Activated B cell treated with CpG ODN at 0.5 μM for 24 hours (primary cell): ENCODE results near the gene PLK1. TPM values are rescaled to one million over a fixed set of nuclear protein-coding genes. Genes with fewer than 3 reads are reported as not detected.
"Not testable (repeated sequence)": the region's sequence is repeated elsewhere in the genome, so short reads cannot be mapped to it uniquely, and the experiment has no call there.

Experiments used
- ATAC-seq: fragments of 200-7000 bp; cut with Tn5 transposase; one replicate; pipeline ENCODE4 v1.10.0; 2021; ENCODE audit warnings: low read depth, mild to moderate bottlenecking, moderate library complexity
- CTCF ChIA-PET: fragments of 350-600 bp; sonication (Branson Sonifier 250); formaldehyde crosslinking; loops from one replicate; lab custom pipeline; 2021; ENCODE audit warnings: antibody characterized with exemption; lab: Charles Lee
- POLR2A ChIA-PET: fragments of 350-600 bp; sonication (Branson Sonifier 250); formaldehyde crosslinking; loops from one replicate; lab custom pipeline; 2021; ENCODE audit warnings: antibody characterized with exemption; lab: Charles Lee
- DNase-seq: peaks from one replicate; pipeline ENCODE4 v3.0.0; 2022
- H3K27ac Mint-ChIP-seq: one replicate; pipeline ENCODE4 v1.8.0; 2020; ENCODE audit warnings: mixed read lengths
- H3K27me3 Mint-ChIP-seq: one replicate; pipeline ENCODE4 v1.8.0; 2021; ENCODE audit warnings: mixed read lengths
- H3K36me3 Mint-ChIP-seq: one replicate; pipeline ENCODE4 v1.8.0; 2021; ENCODE audit warnings: low read depth, mixed read lengths
- H3K4me1 Mint-ChIP-seq: one replicate; pipeline ENCODE4 v1.8.0; 2021; ENCODE audit warnings: mixed read lengths
- H3K4me3 Mint-ChIP-seq: one replicate; pipeline ENCODE4 v1.8.0; 2020; ENCODE audit warnings: mild to moderate bottlenecking, mixed read lengths
- H3K9me3 Mint-ChIP-seq: one replicate; pipeline ENCODE4 v1.8.0; 2020; ENCODE audit warnings: mixed read lengths
- CTCF ChIP-seq: fragments of 200-600 bp; IDR thresholded peaks from one replicate; pipeline ENCODE4 v1.8.0; 2022; ENCODE audit warnings: antibody characterized with exemption, mild to moderate bottlenecking
- intact Hi-C: fragments of 100-400 bp; cut with micrococcal nuclease; formaldehyde crosslinking; loops from one replicate; pipeline ENCODE4 v1.15.1; 2024
- total RNA-seq: library from RNA; stranded (reverse); gene quantifications from 2 replicates; pipeline ENCODE4 v1.2.3, GENCODE V29; 2022

PLK1 gene
- total RNA-seq, 1 donor from 2014 or later: 3.9 TPM

- DNase-seq (no peak), ATAC-seq (no peak)
- ChIA-PET POLR2A (no interaction called here), CTCF (no interaction called here)
- TF ChIP-seq CTCF: no peak
- peaks cover 49% of the 10 kb centered on the region for H3K27me3 Mint-ChIP-seq
- intact Hi-C loops: no loop called here
- H3K4me1 Mint-ChIP-seq: no peaks in the 10 kb centered on the region
- no peak within 1 kb of the TSS for H3K27ac Mint-ChIP-seq
- H3K36me3 Mint-ChIP-seq: no peaks in the 10 kb centered on the region
- H3K4me3 Mint-ChIP-seq: no peak within 1 kb of the TSS
- H3K9me3 Mint-ChIP-seq: peaks cover 7% of the 10 kb centered on the region
Measured at GRCh38 chr16:23712976-23713375, 34.3 kb downstream of the PLK1 start, which contains the start of gene ERN2. TSS of gene ERN2 (minus strand) at chr16:23713222. CDS start at chr16:23713187, 35 bp downstream.

- H3K4me3 Mint-ChIP-seq: no peak overlapping the region
- intact Hi-C loops: no loop called here
- H3K9me3 Mint-ChIP-seq: no peaks in the 10 kb centered on the region
- CTCF ChIA-PET: no interaction called here
- no peak overlapping the region for H3K27ac Mint-ChIP-seq
- DNase-seq (no peak), ATAC-seq (no peak)
- peaks cover 48% of the 10 kb centered on the region for H3K27me3 Mint-ChIP-seq
- POLR2A ChIA-PET: no interaction called here
- H3K4me1 Mint-ChIP-seq: no peaks in the 10 kb centered on the region
- TF ChIP-seq CTCF: no peak
- no peaks in the 10 kb centered on the region for H3K36me3 Mint-ChIP-seq
Measured at GRCh38 chr16:23716484-23716883, 37.8 kb downstream of the PLK1 start.

GRCh38 chr16:23722613-23723240, 44.0 kb downstream of the PLK1 start:
- H3K4me1 Mint-ChIP-seq, H3K36me3 Mint-ChIP-seq, DNase-seq, H3K4me3 Mint-ChIP-seq, H3K9me3 Mint-ChIP-seq, CTCF ChIA-PET, H3K27ac Mint-ChIP-seq, ATAC-seq: not testable (repeated sequence)
- POLR2A ChIA-PET: interaction anchor here (0.5 kb wide), 1 partner anchor 15 kb away, joined by 11 read pairs; no protein-coding TSS in a partner anchor
- intact Hi-C loops: loop anchor here (10.0 kb wide), 1 partner anchor 78 kb away; the partner anchor contains the start of genes DCTN5 and PALB2
- H3K27me3 Mint-ChIP-seq: peaks cover 20% of the 10 kb centered on the region

- DNase-seq (no peak), ATAC-seq (no peak)
- peaks cover 7% of the 10 kb centered on the region for H3K9me3 Mint-ChIP-seq
- no peak overlapping the region for H3K27ac Mint-ChIP-seq
- peaks cover 2% of the 10 kb centered on the region for H3K4me1 Mint-ChIP-seq
- ChIA-PET POLR2A (no interaction called here), CTCF (interaction anchor here (1.1 kb wide), 1 partner anchor 12 kb away, joined by 3 read pairs; no protein-coding TSS in a partner anchor)
- H3K27me3 Mint-ChIP-seq: peaks cover 17% of the 10 kb centered on the region
- intact Hi-C loops: loop anchor here (10.0 kb wide), 1 partner anchor 79 kb away; the partner anchor contains the start of genes DCTN5 and PALB2
- H3K36me3 Mint-ChIP-seq: no peaks in the 10 kb centered on the region
- no peak overlapping the region for H3K4me3 Mint-ChIP-seq
- no peak for TF ChIP-seq CTCF
Measured at GRCh38 chr16:23724096-23724784, 45.6 kb downstream of the PLK1 start.

GRCh38 chr16:23724785-23725131, 46.1 kb downstream of the PLK1 start:
- no peak for DNase-seq
- Mint-ChIP-seq H3K4me1 (peaks cover 2% of the 10 kb centered on the region), H3K27me3 (peaks cover 19% of the 10 kb centered on the region), H3K36me3 (no peaks in the 10 kb centered on the region), H3K27ac (no peak overlapping the region), H3K9me3 (peaks cover 7% of the 10 kb centered on the region), H3K4me3 (no peak overlapping the region)
- no peak for ATAC-seq
- TF ChIP-seq CTCF: no peak
- ChIA-PET POLR2A (no interaction called here), CTCF (interaction anchor here (0.7 to 1.1 kb wide), 2 partner anchors 11 to 73 kb away, joined by 3 read pairs; no protein-coding TSS in a partner anchor)
- intact Hi-C loops: loop anchor here (10.0 kb wide), 1 partner anchor 80 kb away; the partner anchor contains the start of genes DCTN5 and PALB2
